SIG-M5 treated with dmso at 0.1 percent for 504 hours (cell line): ENCODE data around the gene PARVB.

Experiments
- DNase-seq: peaks from one replicate; lab custom pipeline; 2025; ENCODE audit not compliant: unreplicated experiment; lab: John Stamatoyannopoulos, UW

Gene PARVB

GRCh38 chr22:44211946-44212930 is 188.1 kb downstream of the PARVB start:
- no peak for DNase-seq

DNA sequence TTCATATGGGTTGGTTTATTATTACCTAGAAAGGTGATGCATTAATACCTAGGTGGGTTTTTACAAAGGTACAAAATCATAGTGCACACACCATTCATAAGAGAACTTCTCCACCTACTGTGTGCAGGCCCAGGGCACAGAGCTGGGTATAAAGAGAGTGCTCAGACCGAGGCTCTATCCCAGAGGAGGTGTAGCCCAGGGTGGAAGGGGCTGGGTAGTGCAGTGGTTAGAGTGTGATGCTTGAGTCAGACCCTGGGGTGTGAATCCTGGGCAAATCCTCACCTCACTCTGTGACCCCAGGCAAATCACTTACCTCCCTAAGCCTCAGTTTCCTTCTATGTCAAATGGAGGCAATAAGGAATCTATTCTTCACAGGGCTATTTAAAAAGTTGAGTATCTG is 188.8 kb downstream of the PARVB start:
- DNase-seq = no peak

- no peak for DNase-seq
Measured at GRCh38 chr22:44213489-44214043, 189.5 kb downstream of the PARVB start.

- DNase-seq = no peak
Measured at GRCh38 chr22:44214187-44214586, 190.1 kb downstream of the PARVB start.

GRCh38 chr22:44214764-44215163 is 190.7 kb downstream of the PARVB start:
- DNase-seq = no peak

- no peak for DNase-seq
Measured at GRCh38 chr22:44215287-44215686, 191.2 kb downstream of the PARVB start.

- DNase-seq = no peak
Measured at GRCh38 chr22:44217346-44217745, 193.2 kb downstream of the PARVB start.

- no peak for DNase-seq
Measured at GRCh38 chr22:44218071-44218470, 194.0 kb downstream of the PARVB start.

- DNase-seq = no peak
Measured at GRCh38 chr22:44219101-44219870, 195.2 kb downstream of the PARVB start.

DNA sequence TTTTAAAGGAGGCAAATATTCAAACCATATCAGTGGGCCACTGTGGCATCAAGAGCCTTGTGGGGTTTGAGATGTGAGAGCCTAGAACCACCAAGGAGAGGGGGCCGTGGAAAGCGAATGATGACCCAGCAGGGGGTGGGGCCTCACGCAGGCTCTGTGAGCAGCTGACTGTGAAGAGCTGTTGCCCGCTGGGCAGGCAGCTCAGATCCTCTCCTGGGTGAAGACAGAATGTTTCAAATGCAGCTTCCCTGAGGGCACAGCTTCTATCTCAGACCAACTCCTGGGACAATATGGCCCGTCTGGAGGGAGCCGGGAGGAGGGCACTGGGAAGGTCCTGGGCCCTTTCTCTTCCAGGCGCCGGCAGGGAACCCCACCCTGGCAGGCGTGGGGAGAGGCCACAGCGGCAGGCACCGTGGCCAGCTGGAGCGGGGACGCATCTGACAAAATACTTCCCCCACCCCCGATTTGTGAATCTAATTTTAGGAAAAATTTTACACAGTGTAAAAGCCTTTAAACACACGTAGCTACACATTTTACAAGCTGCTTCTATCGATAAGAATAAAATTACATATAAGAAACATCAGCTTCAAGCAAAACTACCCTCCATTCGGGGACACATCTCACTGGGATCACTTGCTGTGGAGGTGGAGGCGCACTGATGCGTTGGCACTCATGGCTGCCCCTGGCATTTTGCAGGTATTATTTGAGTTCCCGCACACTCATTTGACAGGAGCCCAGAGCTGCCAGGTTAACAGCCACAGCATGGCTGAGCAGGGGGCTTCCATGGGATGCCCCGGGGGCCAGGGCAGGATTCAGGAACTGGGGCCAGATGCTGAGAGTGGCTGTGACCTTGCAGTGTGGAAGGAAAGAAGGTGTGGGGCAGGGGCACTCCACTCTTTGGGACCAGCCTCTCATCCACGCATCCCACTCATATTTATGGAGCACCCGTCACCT is 196.9 kb downstream of the PARVB start:
- DNase-seq = no peak

DNA sequence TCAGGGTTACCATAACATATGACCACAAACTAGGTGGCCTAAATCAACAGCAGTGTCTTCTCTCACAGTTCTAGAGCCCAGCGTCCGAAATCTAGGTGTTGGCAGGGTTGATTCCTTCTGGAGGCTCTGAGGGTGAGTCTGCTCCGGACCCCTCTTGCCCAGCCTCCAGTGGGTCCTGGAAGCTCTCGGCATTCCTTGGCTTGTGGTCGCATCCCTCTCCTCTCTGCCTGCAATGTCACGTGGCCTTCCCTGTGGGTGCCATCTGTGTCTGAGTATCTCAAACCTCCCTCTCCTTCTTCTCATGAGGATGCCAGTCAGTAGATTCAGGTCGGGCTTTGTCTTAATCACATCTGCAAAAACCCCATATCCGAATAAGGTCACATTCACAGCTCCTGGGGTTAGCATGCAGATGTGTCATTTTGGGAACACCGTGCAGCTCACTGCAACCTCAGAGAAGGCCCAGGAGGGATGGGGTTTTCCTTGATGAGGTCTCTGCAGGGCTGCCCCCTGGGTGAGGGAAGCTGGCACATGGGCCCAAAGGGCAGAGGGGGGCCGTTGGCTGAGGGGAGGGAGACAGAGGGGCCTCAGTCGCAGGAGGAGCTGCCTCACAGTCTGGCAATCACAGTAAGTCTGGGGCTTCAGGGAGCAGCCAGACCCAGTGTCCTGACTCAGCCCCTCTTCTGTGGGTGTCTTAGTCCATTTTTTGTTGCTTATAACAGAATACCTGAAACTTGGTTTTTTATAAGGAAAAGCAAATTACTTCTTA is 197.8 kb downstream of the PARVB start:
- DNase-seq = no peak
